Measurements from ENCODE around the gene F2. TPM values are rescaled to one million over a fixed set of nuclear protein-coding genes. Genes with fewer than 3 reads are reported as not detected.

F2 gene
- total RNA-seq, 4 donors from 2014 or later = not detected

GRCh38 chr11:46675949-46676348 is 43.1 kb upstream of the F2 start:
- TF ChIP-seq, protein P1, sequence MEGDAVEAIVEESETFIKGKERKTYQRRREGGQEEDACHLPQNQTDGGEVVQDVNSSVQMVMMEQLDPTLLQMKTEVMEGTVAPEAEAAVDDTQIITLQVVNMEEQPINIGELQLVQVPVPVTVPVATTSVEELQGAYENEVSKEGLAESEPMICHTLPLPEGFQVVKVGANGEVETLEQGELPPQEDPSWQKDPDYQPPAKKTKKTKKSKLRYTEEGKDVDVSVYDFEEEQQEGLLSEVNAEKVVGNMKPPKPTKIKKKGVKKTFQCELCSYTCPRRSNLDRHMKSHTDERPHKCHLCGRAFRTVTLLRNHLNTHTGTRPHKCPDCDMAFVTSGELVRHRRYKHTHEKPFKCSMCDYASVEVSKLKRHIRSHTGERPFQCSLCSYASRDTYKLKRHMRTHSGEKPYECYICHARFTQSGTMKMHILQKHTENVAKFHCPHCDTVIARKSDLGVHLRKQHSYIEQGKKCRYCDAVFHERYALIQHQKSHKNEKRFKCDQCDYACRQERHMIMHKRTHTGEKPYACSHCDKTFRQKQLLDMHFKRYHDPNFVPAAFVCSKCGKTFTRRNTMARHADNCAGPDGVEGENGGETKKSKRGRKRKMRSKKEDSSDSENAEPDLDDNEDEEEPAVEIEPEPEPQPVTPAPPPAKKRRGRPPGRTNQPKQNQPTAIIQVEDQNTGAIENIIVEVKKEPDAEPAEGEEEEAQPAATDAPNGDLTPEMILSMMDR (IDR thresholded peaks at IDR 0.05; ENCODE audit: low read depth) = no peak

DNA sequence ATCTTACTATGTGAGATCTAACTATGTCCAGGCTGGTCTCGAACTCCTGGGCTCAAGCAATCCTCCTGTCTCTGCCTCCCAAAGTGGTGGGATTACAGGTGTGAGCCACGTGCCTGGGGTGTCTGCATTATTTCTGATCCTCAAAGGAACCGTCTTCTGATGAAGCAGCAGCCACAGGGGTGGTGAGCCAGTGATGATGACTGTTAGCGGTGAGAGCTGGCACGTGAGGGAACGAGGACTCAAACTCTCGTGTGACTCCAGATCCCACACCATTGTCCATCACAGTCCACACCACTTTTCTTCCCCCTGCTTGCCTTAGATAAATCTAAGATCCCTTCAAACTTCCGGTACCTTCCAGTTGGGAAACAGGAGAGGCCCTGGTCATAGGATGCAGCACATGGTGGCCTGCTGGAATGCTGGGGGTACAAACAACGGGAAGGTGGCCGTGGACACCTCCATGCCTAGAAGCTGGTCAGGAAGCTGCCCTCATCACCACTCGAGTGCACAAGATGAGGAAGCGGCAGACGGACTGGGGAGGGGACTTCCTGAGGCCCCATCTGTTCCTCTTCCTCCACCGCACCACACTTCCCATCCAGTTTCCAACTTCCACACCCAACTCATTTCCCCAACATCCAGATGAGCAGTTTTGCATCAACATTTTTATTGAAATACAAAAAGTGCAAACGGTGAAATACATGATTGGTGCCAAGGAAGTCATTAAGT is 42.4 kb upstream of the F2 start:
- TF ChIP-seq, protein P1 (IDR thresholded peaks at IDR 0.05; ENCODE audit: low read depth) = no peak

GRCh38 chr11:46677169-46677568 is 41.8 kb upstream of the F2 start:
- TF ChIP-seq, protein P1 (IDR thresholded peaks at IDR 0.05; ENCODE audit: low read depth) = no peak

DNA sequence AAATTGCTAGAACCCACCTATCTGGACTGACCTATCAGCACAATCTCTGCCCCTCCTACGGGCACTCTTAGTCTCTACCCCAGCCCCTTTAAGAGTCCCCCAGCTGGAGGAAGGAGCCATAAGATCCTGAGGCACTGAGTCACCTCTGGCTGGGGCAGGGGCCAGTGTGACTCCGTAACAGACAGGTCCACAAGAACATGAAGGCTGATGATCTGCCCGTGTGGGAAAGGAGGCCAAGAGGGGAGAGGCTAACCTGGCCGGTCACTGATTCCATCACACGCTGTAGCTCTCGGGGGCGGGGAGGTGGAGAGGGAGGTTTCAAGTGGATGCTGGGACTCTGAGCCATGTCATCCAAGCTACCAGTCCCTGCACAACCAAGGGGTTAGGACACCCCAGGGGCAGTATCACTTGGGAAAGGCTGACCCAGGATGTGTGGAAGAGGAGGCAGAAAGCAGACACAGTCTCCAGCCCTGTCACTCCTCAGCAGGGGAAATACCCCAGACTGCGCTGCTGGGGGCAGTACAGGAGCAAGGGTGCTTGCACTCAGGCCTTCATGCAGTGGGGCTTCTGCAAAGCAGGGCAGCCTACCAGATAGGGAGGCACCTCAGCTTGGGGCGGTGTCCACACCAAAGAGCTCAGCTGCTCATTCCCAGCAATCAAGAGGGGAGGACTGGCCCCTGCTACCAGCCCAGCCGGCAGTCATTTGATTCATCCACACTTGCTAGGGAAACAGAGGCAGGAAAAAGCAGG is 40.8 kb upstream of the F2 start:
- TF ChIP-seq, protein P1 (IDR thresholded peaks at IDR 0.05; ENCODE audit: low read depth) = no peak

- TF ChIP-seq, protein P1 (IDR thresholded peaks at IDR 0.05; ENCODE audit: low read depth) = no peak
These were observed 40.3 kb upstream of the F2 start for GRCh38 chr11:46678741-46679130.

DNA sequence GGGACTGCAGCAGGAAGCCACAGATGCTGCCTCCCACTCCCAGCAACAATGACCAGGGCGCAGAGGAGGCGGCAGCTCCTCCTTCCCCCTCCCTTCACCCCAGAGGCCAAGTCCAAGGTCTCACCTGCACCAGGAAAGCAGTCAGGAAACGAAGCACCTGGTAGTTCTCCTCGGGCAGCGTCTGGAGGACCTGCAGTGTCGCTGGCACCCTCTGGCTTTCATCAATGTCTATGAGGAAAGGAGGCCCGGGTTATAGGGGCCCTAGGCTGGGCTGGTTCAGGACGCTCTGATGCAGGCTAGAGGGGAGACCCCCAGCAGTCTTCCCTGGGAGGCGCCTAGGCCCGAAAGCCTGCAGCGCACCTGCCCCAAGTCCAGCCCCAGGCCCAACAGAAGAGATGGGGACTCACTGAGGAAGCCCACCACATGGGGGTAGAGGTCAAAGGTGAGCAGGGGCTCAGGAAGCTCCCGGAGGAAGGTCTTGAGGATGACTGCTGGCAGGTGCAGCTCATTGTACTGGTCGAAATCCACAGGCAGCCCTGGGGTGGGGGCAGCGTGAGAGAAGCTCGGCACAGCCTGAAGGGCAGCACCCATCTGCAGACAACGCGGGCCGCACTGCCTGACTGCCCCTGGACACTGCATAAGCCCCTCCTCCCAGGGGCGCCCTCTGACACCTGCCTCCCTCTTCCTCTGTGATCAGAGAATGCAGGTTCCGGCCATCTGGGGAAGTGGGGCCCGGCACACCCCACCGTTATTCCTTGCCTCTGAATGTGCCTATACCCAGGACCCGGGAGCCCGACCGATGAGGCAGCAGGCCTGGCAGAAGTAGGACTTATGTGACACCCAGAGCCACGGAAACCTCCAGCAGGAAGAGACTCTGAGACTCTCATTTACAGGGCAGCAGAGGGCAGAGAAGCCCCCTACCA is 39.5 kb upstream of the F2 start:
- TF ChIP-seq, protein P1 (IDR thresholded peaks at IDR 0.05; ENCODE audit: low read depth) = no peak

All from subcutaneous adipose tissue (tissue), 4 donors.